Parietal lobe (tissue), 1 donor: ENCODE results near the gene CLEC4M. TPM values are rescaled to one million over a fixed set of nuclear protein-coding genes. Genes with fewer than 3 reads are reported as not detected.

ENCODE experiments used
- total RNA-seq: library from RNA; depleted of rRNA; stranded (reverse); fragments of >200 nt; gene quantifications from one replicate; pipeline ENCODE4 v1.2.3, GENCODE V29; 2014

CLEC4M gene
- total RNA-seq = not detected

GRCh38 chr19:7762719-7763293 lies at the start of gene CLEC4M:
Gene CLEC4M, plus strand, starts transcription at chr19:7763243. Its CDS starts 24 bp downstream, at chr19:7763267.

GRCh38 chr19:7732045-7732444 lies 31.0 kb upstream of the CLEC4M start, which contains the start of gene CLEC4G:
Gene CLEC4G, minus strand, starts transcription at chr19:7732110. Its CDS starts 8 bp downstream, at chr19:7732102.

GRCh38 chr19:7746903-7747884 lies 15.8 kb upstream of the CLEC4M start, which contains the start of gene CD209:
Gene CD209, minus strand, starts transcription at chr19:7747534. Its CDS starts 23 bp downstream, at chr19:7747511.

Other genes starting within 250 kb of the CLEC4M start
- 14.7 TPM for gene ZNF358, start 247.1 kb upstream of the CLEC4M start, total RNA-seq
- gene MCOLN1, start 240.6 kb upstream of the CLEC4M start, total RNA-seq = 13.1 TPM
- 57.9 TPM for gene PNPLA6, start 227.5 kb upstream of the CLEC4M start, total RNA-seq
- gene CAMSAP3, start 167.4 kb upstream of the CLEC4M start, total RNA-seq = 28.2 TPM
- 32.9 TPM for gene XAB2, start 133.7 kb upstream of the CLEC4M start, total RNA-seq
- 23.2 TPM for gene PET100, start 133.4 kb upstream of the CLEC4M start, total RNA-seq
- not detected for gene PCP2, start 129.5 kb upstream of the CLEC4M start, total RNA-seq
- 3.4 TPM for gene STXBP2, start 126.1 kb upstream of the CLEC4M start, total RNA-seq
- gene RETN, start 94.2 kb upstream of the CLEC4M start, total RNA-seq = not detected
- gene MCEMP1, start 86.2 kb upstream of the CLEC4M start, total RNA-seq = not detected
- gene TRAPPC5, start 82.4 kb upstream of the CLEC4M start, total RNA-seq = 13.1 TPM
- not detected for gene FCER2, start 61.1 kb upstream of the CLEC4M start, total RNA-seq
- not detected for gene CLEC4G, start 31.1 kb upstream of the CLEC4M start, total RNA-seq
- not detected for gene CD209, start 15.7 kb upstream of the CLEC4M start, total RNA-seq
- 57.0 TPM for gene EVI5L, start 67.0 kb downstream of the CLEC4M start, total RNA-seq
- 6.6 TPM for gene PRR36, start 111.1 kb downstream of the CLEC4M start, total RNA-seq
- not detected for gene LRRC8E, start 125.3 kb downstream of the CLEC4M start, total RNA-seq
- gene MAP2K7, start 140.6 kb downstream of the CLEC4M start, total RNA-seq = 8.5 TPM
- gene TGFBR3L, start 151.6 kb downstream of the CLEC4M start, total RNA-seq = not detected
- 6.6 TPM for gene SNAPC2, start 157.1 kb downstream of the CLEC4M start, total RNA-seq
- gene CTXN1, start 162.9 kb downstream of the CLEC4M start, total RNA-seq = 38.5 TPM
- gene TIMM44, start 180.4 kb downstream of the CLEC4M start, total RNA-seq = 40.4 TPM
- gene ELAVL1, start 242.4 kb downstream of the CLEC4M start, total RNA-seq = 22.5 TPM